ENCODE measurements around the gene BEGAIN.
A peak's percentile ranks its signal among the peaks of the same experiment; 100 is the strongest.

BEGAIN gene

GRCh38 chr14:100587086-100587762 is at the start of gene BEGAIN:
Gene BEGAIN (minus strand): TSS chr14:100587417. CDS start chr14:100587290, 127 bp downstream.
- DNase-seq (ENCODE audit: low read depth in 2 of 2): peak in 1 of 2 donors; percentile 6

GRCh38 chr14:100636559-100636958 is 49.3 kb upstream of the BEGAIN start:
- DNase-seq (ENCODE audit: low read depth in 2 of 2): no peak

- DNase-seq (ENCODE audit: low read depth in 2 of 2): no peak
Observed at GRCh38 chr14:100634026-100634425, 46.8 kb upstream of the BEGAIN start.

GRCh38 chr14:100633406-100633805 is 46.2 kb upstream of the BEGAIN start:
- no peak for DNase-seq (ENCODE audit: low read depth in 2 of 2)

- no peak for DNase-seq (ENCODE audit: low read depth in 2 of 2)
Observed at GRCh38 chr14:100629696-100630095, 42.5 kb upstream of the BEGAIN start.

- DNase-seq (ENCODE audit: low read depth in 2 of 2): no peak
Observed at GRCh38 chr14:100629098-100629497, 41.9 kb upstream of the BEGAIN start.

- DNase-seq (ENCODE audit: low read depth in 2 of 2): no peak
Observed at GRCh38 chr14:100628225-100628624, 41.0 kb upstream of the BEGAIN start.

- DNase-seq (ENCODE audit: low read depth in 2 of 2): no peak
Observed at GRCh38 chr14:100626614-100627013, 39.4 kb upstream of the BEGAIN start.

- no peak for DNase-seq (ENCODE audit: low read depth in 2 of 2)
Observed at GRCh38 chr14:100623961-100624360, 36.7 kb upstream of the BEGAIN start.

GRCh38 chr14:100623557-100623956 is 36.3 kb upstream of the BEGAIN start:
- no peak for DNase-seq (ENCODE audit: low read depth in 2 of 2)

GRCh38 chr14:100622708-100623485 is 35.7 kb upstream of the BEGAIN start:
- DNase-seq (ENCODE audit: low read depth in 2 of 2): no peak

GRCh38 chr14:100622224-100622623 is 35.0 kb upstream of the BEGAIN start:
- DNase-seq (ENCODE audit: low read depth in 2 of 2): no peak

- DNase-seq (ENCODE audit: low read depth in 2 of 2): no peak
Observed at GRCh38 chr14:100621806-100622205, 34.6 kb upstream of the BEGAIN start.

GRCh38 chr14:100620255-100621100 is 33.3 kb upstream of the BEGAIN start:
- DNase-seq (ENCODE audit: low read depth in 2 of 2): no peak

- DNase-seq (ENCODE audit: low read depth in 2 of 2): no peak
Observed at GRCh38 chr14:100619396-100620254, 32.4 kb upstream of the BEGAIN start.

- DNase-seq (ENCODE audit: low read depth in 2 of 2): no peak
Observed at GRCh38 chr14:100618763-100619320, 31.6 kb upstream of the BEGAIN start.

- no peak for DNase-seq (ENCODE audit: low read depth in 2 of 2)
Observed at GRCh38 chr14:100618318-100618693, 31.1 kb upstream of the BEGAIN start.

GRCh38 chr14:100617410-100618317 is 30.4 kb upstream of the BEGAIN start:
- DNase-seq (ENCODE audit: low read depth in 2 of 2): no peak

- DNase-seq (ENCODE audit: low read depth in 2 of 2): no peak
Observed at GRCh38 chr14:100616854-100617409, 29.7 kb upstream of the BEGAIN start.

All from stimulated activated CD8-positive, alpha-beta memory T cell treated with anti-CD3 and anti-CD28 coated beads, Interleukin-15, amount 100 ng/mL, for 48 hours (primary cell).